ENCODE results near the gene ZPLD1. TPM values are rescaled to one million over a fixed set of nuclear protein-coding genes. Genes with fewer than 3 reads are reported as not detected.

Gene ZPLD1
- total RNA-seq, 4 donors from 2014 or later, result not detected

DNA sequence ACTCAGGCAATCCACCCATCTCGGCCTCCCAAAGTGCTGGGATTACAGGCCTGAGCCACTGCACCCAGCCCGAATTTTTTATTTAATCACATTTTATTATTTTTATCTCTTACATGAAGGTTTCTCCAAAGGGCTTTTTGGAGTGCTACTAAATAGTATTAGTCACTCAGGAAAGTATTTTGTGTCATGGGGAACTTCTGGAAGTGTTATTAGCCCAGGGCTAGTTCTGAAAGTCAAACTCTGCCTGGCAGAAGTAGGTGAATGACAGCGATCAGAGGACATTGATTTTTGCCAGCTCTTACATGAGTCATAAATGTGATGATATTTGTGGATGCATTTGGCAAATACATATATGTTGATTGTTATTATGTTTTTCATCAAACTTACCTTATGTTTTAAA, 48.7 kb downstream of the ZPLD1 start:
- DNase-seq, result no peak
- Histone ChIP-seq H3K9me3 (no peaks in the 10 kb centered on the region), H3K4me1 (no peaks in the 10 kb centered on the region), H3K36me3 (no peaks in the 10 kb centered on the region), H3K27me3 (no peaks in the 10 kb centered on the region), H3K27ac (no peak overlapping the region), H3K4me3 (no peak overlapping the region)
- no peak for TF ChIP-seq POLR2A (IDR thresholded peaks at IDR 0.05)
- TF ChIP-seq, protein P1, sequence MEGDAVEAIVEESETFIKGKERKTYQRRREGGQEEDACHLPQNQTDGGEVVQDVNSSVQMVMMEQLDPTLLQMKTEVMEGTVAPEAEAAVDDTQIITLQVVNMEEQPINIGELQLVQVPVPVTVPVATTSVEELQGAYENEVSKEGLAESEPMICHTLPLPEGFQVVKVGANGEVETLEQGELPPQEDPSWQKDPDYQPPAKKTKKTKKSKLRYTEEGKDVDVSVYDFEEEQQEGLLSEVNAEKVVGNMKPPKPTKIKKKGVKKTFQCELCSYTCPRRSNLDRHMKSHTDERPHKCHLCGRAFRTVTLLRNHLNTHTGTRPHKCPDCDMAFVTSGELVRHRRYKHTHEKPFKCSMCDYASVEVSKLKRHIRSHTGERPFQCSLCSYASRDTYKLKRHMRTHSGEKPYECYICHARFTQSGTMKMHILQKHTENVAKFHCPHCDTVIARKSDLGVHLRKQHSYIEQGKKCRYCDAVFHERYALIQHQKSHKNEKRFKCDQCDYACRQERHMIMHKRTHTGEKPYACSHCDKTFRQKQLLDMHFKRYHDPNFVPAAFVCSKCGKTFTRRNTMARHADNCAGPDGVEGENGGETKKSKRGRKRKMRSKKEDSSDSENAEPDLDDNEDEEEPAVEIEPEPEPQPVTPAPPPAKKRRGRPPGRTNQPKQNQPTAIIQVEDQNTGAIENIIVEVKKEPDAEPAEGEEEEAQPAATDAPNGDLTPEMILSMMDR (IDR thresholded peaks at IDR 0.05), result no peak

DNA sequence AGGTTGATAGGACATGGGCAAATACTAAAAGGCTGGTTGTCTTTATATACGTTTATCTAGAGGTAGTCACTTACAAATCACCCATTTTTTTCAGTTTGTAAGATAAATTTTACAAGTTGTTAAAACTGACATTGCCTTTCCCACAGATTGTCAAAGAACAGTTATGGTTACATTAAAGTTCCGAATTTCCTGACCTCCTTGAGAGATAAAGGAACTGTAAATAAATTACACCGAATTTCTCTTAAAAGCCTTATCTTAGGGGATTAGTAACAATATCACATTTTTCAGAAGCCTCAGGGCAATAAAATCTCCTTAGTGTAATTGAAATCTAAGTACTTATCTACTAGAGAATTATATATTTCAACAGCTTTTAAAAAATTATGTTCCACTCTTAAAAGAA, 49.5 kb downstream of the ZPLD1 start:
- Histone ChIP-seq H3K4me1 (no peaks in the 10 kb centered on the region), H3K4me3 (no peak overlapping the region), H3K9me3 (no peaks in the 10 kb centered on the region), H3K36me3 (no peaks in the 10 kb centered on the region), H3K27me3 (no peaks in the 10 kb centered on the region), H3K27ac (no peak overlapping the region)
- DNase-seq, result no peak
- TF ChIP-seq POLR2A (IDR thresholded peaks at IDR 0.05), result no peak
- TF ChIP-seq, protein P1 (IDR thresholded peaks at IDR 0.05), result no peak

DNA sequence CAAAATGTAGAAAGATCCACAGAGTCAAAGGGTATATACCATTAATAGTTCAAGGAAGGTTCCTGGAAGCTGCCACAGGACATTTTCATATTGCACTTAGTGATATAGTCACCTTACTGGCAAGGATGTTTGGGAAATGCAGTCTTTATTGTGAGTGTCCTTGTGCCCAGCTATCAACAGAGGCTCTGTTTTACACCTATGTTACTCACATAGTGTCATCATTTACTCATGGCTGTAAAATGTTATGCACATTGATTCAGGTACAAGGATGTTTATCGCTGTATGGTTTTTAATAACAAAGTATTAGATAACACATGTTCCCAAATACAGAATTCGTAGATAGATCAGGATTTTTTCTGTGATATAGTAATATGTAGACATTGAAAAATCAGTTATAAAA, 50.9 kb downstream of the ZPLD1 start:
- TF ChIP-seq POLR2A (IDR thresholded peaks at IDR 0.05), result no peak
- TF ChIP-seq, protein P1 (IDR thresholded peaks at IDR 0.05), result no peak
- no peak for DNase-seq
- no peaks in the 10 kb centered on the region for H3K36me3 ChIP-seq
- no peaks in the 10 kb centered on the region for H3K4me1 ChIP-seq
- no peak overlapping the region for H3K27ac ChIP-seq
- H3K27me3 ChIP-seq, result no peaks in the 10 kb centered on the region
- H3K4me3 ChIP-seq, result no peak overlapping the region
- no peaks in the 10 kb centered on the region for H3K9me3 ChIP-seq

DNA sequence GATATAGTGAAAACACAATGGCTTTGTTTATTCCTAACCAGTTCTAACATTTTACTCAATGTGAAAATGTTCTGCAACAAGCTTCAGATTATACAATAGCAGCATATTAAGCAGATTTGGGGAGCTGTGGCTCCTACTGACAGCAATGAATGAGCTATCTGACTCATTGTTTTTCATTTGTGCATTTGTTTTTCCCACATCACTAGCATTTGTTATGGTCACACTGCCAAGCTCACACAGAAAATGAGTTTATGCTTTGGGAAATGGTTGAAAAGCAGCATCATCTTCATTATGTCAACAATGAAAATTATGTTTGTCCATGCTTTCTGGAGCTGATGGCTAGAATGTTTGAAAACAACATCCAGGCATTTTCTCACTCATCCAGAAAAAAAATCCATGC, 53.5 kb downstream of the ZPLD1 start:
- no peak for DNase-seq
- no peaks in the 10 kb centered on the region for H3K27me3 ChIP-seq
- TF ChIP-seq POLR2A (IDR thresholded peaks at IDR 0.05), result no peak
- no peaks in the 10 kb centered on the region for H3K4me1 ChIP-seq
- no peaks in the 10 kb centered on the region for H3K36me3 ChIP-seq
- no peak overlapping the region for H3K4me3 ChIP-seq
- no peaks in the 10 kb centered on the region for H3K9me3 ChIP-seq
- no peak overlapping the region for H3K27ac ChIP-seq

DNA sequence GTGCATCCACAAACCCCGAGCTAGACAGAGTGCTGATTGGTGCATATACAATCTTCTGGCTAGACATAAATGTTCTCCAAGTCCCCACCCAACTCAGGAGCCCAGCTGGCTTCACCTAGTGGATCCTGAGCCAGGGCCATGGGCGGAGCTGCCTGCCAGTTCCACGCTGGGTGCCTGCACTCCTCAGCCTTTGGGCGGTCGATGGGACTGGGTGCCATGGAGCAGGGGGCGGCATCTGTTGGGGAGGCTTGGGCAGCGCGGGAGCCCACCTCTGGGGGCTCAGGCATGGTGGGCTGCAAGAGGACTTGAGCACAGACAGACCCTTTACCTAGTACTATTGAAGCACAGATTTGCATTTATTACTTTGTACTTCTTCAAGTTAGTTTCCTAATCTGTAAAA, 57.5 kb downstream of the ZPLD1 start:
- Histone ChIP-seq H3K36me3 (no peaks in the 10 kb centered on the region), H3K27ac (no peak overlapping the region), H3K4me1 (no peaks in the 10 kb centered on the region), H3K9me3 (no peaks in the 10 kb centered on the region), H3K27me3 (no peaks in the 10 kb centered on the region), H3K4me3 (no peak overlapping the region)
- DNase-seq, result no peak
- TF ChIP-seq, protein P1 (IDR thresholded peaks at IDR 0.05), result no peak
- no peak for TF ChIP-seq POLR2A (IDR thresholded peaks at IDR 0.05)

DNA sequence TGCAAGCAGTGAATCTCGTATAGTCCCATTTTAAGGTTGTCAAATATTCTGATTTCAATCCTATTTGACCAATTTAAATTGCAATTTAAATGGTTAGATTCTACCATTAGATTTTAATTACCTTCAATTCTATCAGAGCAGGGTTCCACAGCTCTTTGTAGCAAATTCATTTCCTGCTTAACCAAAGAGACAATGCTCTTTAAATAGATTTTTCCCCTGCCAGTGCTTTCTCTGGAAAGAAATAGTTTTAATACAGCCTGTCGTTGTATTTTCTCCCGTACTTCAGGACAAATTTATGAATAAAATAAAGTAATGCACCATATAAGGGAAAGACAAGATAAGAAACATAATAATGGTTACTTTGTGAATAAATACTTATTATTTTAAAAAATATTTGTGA, 62.8 kb downstream of the ZPLD1 start:
- no peaks in the 10 kb centered on the region for H3K4me1 ChIP-seq
- H3K27ac ChIP-seq, result no peak overlapping the region
- H3K27me3 ChIP-seq, result no peaks in the 10 kb centered on the region
- H3K4me3 ChIP-seq, result no peak overlapping the region
- TF ChIP-seq POLR2A (IDR thresholded peaks at IDR 0.05), result no peak
- TF ChIP-seq, protein P1 (IDR thresholded peaks at IDR 0.05), result no peak
- DNase-seq, result no peak
- H3K36me3 ChIP-seq, result no peaks in the 10 kb centered on the region
- no peaks in the 10 kb centered on the region for H3K9me3 ChIP-seq

Measured in Peyer's patch (tissue), 4 donors.